ENCODE measurements around the gene TTLL13. TPM values are rescaled to one million over a fixed set of nuclear protein-coding genes. Genes with fewer than 3 reads are reported as not detected.

TTLL13 gene
- total RNA-seq, 4 donors from 2014 or later = 0.27 TPM; not detected in 3

- intact Hi-C loops (cut with DNase I; ENCODE audit: low total_unique reads) = no loop called here
- no peaks in the 10 kb centered on the region for H3K36me3 ChIP-seq
- no peaks in the 10 kb centered on the region for H3K9me3 ChIP-seq
- H3K4me3 ChIP-seq = no peak overlapping the region
- H3K27me3 ChIP-seq = no peaks in the 10 kb centered on the region
- no peak for DNase-seq
- H3K27ac ChIP-seq = no peak overlapping the region
- peaks cover 0 to 19% (median 5%) of the 10 kb centered on the region in 4 donors for H3K4me1 ChIP-seq
- no peak for TF ChIP-seq POLR2A (IDR thresholded peaks at IDR 0.05)
- peak; percentile 15 to 38 (median 25) for TF ChIP-seq CTCF (IDR thresholded peaks at IDR 0.05)
- TF ChIP-seq POLR2AphosphoS5 (IDR thresholded peaks at IDR 0.05) = no peak
- TF ChIP-seq EP300 (IDR thresholded peaks at IDR 0.05; ENCODE audit: low read depth) = no peak
- in situ Hi-C loops (cut with MboI; ENCODE audit: low pct_ligation_motif_present in 1 of 4, low pct_unique_long_range_greater_than_20kb in 1 of 4, low sequenced_read_pairs in 3 of 4) = no loop called here
Measured at GRCh38 chr15:90286678-90287077, 37.3 kb downstream of the TTLL13 start.

GRCh38 chr15:90287101-90287500, 37.7 kb downstream of the TTLL13 start:
- in situ Hi-C loops (cut with MboI; ENCODE audit: low pct_ligation_motif_present in 1 of 4, low pct_unique_long_range_greater_than_20kb in 1 of 4, low sequenced_read_pairs in 3 of 4) = no loop called here
- peaks cover 0 to 18% (median 3%) of the 10 kb centered on the region in 4 donors for H3K4me1 ChIP-seq
- no peak for DNase-seq
- H3K27ac ChIP-seq = no peak overlapping the region
- H3K27me3 ChIP-seq = no peaks in the 10 kb centered on the region
- no peaks in the 10 kb centered on the region for H3K9me3 ChIP-seq
- no peak overlapping the region for H3K4me3 ChIP-seq
- WGBS, 2 donors (ENCODE audit: low coverage in 1 of 2) = 47% methylated on average over 4 to 5 of the region's 5 CpGs
- H3K36me3 ChIP-seq = no peaks in the 10 kb centered on the region
- TF ChIP-seq POLR2A (IDR thresholded peaks at IDR 0.05) (no peak), POLR2AphosphoS5 (IDR thresholded peaks at IDR 0.05) (no peak), EP300 (IDR thresholded peaks at IDR 0.05; ENCODE audit: low read depth) (no peak), CTCF (IDR thresholded peaks at IDR 0.05) (no peak)
- intact Hi-C loops (cut with DNase I; ENCODE audit: low total_unique reads) = no loop called here

DNA sequence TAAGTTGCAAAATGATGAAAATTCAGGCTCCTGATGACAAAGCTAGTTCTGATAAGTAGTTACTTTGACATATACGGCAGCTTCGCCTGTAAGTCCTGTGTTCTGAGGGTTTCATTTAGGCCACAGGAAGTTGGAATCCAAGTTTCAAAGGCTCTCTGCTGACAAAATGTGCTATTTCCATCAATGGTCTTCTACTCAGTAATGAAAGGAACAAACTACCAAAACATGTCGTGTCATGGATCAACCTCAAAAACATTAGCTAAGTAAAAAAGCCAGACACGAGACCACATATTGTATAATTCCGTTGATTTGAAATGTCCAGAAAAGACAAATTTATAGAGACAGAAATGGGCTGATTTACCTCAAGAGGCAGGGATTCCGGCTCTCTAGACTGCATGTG, 38.6 kb downstream of the TTLL13 start:
- Histone ChIP-seq H3K27me3 (no peaks in the 10 kb centered on the region), H3K36me3 (no peaks in the 10 kb centered on the region), H3K27ac (no peak overlapping the region), H3K4me3 (no peak overlapping the region), H3K9me3 (no peaks in the 10 kb centered on the region), H3K4me1 (peaks cover 0 to 18% (median 3%) of the 10 kb centered on the region in 4 donors)
- DNase-seq = no peak
- WGBS, 2 donors (ENCODE audit: low coverage in 1 of 2) = 86 to 89% methylated on average over 6 of the region's 6 CpGs
- intact Hi-C loops (cut with DNase I; ENCODE audit: low total_unique reads) = no loop called here
- TF ChIP-seq POLR2A (IDR thresholded peaks at IDR 0.05) (no peak), EP300 (IDR thresholded peaks at IDR 0.05; ENCODE audit: low read depth) (no peak), CTCF (IDR thresholded peaks at IDR 0.05) (no peak), POLR2AphosphoS5 (IDR thresholded peaks at IDR 0.05) (no peak)
- in situ Hi-C loops (cut with MboI; ENCODE audit: low pct_ligation_motif_present in 1 of 4, low pct_unique_long_range_greater_than_20kb in 1 of 4, low sequenced_read_pairs in 3 of 4) = no loop called here

DNA sequence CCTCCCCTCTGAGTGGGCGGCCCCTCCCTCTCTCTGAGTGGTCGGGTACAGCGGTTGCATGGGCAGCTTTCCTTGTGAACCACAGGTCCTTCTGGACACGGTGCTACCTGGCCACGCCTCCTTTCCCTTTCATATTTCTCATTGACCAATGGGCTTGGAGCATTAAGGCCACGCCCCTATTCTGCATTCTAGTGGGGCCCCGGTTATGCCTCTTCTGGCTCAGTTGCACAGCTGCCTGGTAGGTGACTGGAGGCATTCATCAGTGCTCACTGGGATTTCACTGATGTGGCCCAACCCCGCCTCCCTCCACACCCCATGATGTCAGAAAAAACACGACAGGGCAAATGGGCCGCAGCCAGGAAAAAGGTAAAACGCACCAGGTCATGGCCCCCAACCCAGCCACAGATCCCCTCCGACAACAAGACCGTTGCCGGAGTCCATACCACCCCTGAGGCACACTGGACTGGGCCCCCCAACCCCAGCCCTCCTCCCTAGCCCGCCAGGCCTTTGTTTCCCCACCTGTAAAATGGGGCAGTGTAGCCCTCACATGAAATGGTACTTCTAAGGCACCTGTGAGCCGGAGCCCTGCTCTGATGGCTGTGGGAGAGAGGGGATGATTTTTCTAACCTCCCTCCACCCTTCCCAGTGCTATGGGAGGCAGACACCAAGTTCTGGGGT, 42.5 kb downstream of the TTLL13 start:
- H3K4me3 ChIP-seq = no peak overlapping the region
- TF ChIP-seq CTCF (IDR thresholded peaks at IDR 0.05) (no peak), POLR2AphosphoS5 (IDR thresholded peaks at IDR 0.05) (no peak), EP300 (IDR thresholded peaks at IDR 0.05; ENCODE audit: low read depth) (no peak), POLR2A (IDR thresholded peaks at IDR 0.05) (no peak)
- no peak overlapping the region for H3K27ac ChIP-seq
- peak; percentile 57 for DNase-seq
- H3K9me3 ChIP-seq = no peaks in the 10 kb centered on the region
- peaks cover 3 to 13% (median 6%) of the 10 kb centered on the region in 4 donors for H3K4me1 ChIP-seq
- in situ Hi-C loops (cut with MboI; ENCODE audit: low pct_ligation_motif_present in 1 of 4, low pct_unique_long_range_greater_than_20kb in 1 of 4, low sequenced_read_pairs in 3 of 4) = no loop called here
- intact Hi-C loops (cut with DNase I; ENCODE audit: low total_unique reads) = no loop called here
- WGBS, 2 donors (ENCODE audit: low coverage in 1 of 2) = 60 to 64% methylated on average over 5 to 16 of the region's 16 CpGs
- no peaks in the 10 kb centered on the region for H3K27me3 ChIP-seq
- H3K36me3 ChIP-seq = no peaks in the 10 kb centered on the region
